UCSD-AML1 (cell line): ENCODE results near the gene FYN.

Source experiments
- DNase-seq: peaks from one replicate; lab custom pipeline; 2025; ENCODE audit not compliant: unreplicated experiment; lab: John Stamatoyannopoulos, UW

FYN gene

GRCh38 chr6:111772381-111772780 lies 100.9 kb downstream of the FYN start:
- no peak for DNase-seq

- DNase-seq, result no peak
These were observed 101.6 kb downstream of the FYN start for GRCh38 chr6:111771629-111772028.

DNA sequence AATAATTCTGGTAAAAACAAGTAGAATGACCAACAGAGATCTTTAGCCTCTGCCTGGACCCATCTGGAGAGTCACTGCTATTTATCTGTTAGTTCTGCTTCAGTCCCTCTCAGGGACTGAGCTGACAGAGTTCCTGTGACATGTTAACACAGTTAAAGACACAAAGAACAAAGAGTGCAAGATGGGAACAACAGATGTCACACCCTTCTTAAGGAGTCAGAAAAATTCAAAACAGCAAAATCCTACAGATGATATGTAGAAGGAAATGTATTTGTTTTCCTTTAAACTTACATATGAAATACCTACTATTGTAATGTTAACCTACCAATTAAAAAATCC lies 102.2 kb downstream of the FYN start:
- no peak for DNase-seq

DNA sequence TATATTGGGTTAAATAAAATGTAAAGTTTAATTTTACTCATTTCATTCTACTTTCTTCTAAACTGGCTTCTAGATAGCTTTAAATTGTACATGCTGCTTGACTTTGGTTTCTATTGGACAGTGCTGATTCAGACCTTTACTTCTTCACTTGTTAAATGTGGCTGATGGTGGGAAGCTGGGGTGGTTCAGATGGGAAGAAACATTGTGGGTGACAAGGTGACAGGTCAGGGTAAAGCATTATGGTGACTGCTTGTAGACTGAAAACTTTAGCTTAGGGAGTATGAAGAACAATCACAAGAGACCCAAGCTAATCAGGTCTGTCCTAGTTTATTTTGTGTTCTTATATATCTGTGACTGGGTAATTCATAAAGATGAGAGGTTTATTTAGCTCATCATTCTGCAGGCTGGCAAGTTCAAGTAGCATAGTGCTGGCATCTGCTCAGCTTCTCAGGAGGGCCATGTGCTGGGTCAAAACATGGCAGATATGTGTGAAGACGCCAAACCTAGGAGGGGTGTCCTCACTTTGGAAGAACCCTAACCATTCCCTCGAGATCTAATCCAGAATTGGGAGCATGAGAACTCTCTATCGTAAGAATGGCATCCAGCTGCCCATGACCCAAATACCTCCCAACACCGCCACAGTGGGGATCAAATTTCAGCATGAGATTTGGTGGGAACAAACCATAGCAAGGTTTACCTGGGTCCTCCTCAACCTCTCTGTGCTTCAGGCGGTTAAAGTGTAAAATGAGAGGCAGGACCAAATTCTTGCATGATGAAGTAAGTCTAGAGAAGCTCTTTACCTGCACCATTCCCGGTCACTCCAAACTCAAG lies 102.8 kb downstream of the FYN start:
- DNase-seq, result no peak

DNA sequence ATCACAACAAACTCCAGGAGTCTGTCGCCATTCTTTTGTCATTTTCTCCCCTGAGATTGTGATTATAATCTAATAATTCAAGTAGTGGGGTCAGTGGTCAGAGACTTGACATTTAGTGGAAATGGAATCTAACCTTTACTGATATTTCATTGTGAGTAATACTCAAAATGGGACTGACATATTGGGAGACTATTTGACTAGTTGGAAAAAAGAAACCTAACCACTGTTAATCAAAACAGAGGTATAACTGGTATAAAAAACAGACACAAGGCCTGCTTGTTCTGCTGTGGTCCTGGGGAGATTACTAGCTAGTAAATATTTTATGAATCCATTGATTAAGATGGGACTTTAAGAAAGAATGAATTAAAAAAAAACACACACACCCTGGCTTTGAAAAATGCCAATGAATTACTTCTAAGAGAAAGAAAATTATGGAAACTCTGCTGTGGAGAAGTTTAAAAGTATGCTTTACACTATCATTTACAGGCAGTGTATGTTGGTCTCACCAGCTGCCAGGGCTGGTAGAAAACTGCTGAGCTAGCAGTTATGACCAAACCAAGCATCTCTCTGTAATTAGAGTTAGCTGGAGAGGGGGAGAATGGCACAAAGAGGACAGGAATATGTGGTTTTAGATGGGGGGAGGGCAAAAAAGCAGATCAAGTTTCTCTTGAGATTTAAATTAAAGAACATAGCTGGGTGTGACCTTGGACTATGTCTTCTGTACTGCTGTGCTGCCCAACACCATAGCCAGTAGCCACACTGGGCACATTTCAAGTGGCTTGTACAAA lies 103.7 kb downstream of the FYN start:
- DNase-seq, result no peak

DNA sequence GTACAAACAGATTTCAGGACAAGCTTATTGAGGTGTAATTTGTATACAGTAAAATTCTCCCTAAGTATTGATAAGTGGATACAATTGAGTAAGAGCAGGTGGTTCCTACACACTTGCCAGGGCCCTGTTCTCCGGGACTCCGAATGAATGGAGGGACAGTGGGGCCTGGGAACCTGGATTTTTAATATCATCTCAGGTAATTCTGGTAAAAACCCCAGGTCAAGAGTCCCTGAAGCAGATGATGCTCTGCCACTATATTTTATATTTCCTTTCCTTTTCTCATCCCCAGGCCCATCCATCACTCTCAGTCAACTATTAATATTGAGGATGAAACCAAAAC lies 104.9 kb downstream of the FYN start:
- DNase-seq, result no peak

GRCh38 chr6:111767752-111768430 lies 105.4 kb downstream of the FYN start:
- DNase-seq, result no peak

DNA sequence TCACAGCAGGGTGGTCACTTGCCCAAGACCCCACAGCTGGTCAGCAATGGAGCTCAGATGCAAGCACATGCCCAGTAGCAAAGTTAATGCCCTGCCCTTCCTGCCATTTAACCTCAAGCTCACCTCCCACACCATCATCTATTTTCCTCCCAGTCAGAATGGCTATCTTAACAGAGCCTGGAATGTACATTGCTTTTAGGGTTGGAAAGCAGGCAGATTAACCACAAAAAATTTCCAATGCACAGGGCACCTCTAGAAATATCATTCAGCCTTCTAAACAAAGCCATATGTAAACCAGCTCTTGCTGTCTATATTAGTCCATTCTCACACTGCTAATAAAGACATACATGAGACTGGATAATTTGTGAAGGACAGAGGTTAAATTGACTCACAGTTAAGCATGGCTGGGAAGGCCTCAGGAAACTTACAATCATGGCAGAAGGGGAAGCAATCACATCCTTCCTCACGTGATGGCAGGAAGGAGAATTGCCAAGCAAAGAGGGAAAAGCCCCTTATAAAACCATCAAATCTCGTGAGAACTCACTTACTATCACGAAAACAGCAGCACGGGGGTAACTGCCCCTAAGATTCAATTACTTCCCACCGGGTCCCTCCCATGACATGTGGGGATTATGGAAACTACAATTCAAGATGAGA lies 106.9 kb downstream of the FYN start:
- DNase-seq, result no peak

- no peak for DNase-seq
These were observed 107.5 kb downstream of the FYN start for GRCh38 chr6:111765763-111766162.

DNA sequence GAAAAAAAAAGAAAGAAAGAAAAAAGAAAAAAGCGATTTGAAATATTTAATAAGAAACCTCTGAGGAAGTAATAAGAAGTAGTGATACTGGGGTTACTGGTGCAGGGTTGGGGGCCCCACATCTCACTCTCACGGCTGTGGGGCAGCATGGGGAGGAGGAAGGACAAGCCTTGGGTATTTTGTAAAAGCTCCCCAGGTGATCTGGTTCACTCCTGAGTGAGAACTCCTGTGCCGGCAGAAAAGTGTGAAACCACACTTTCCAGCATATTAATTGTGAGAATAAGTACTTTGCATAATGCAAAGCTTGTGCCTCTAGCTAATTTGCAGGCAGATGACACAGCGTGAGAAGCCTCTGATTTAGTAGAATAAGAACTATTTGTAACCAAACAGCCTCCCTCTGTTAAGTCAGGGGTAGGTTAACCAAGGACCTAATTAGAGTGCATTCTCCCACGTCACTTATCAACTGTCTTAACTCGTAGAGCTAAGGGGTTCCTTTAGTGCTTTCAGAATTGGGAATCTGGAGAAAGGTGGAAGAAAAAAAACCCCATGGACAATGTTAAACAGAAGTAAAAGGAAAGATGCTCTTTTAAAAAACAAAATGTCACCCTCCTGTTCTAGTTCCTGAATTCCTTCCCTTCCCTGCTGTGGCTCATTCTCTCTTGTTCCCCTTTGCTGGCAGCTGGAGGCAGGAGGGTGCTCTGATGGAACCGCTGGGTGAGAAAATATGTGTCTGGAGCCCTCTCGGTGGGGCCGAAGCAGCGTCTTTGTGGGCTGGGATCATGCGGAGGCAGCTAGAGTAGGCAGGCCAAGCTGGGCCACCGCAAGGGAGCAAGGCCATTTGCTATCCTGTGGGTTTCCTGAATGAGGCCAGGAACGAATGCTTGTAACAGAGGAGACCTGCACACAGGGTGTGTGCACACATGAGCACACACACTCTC lies 108.7 kb downstream of the FYN start:
- DNase-seq, result peak; percentile 34

- no peak for DNase-seq
These were observed 109.9 kb downstream of the FYN start for GRCh38 chr6:111763381-111763780.

DNA sequence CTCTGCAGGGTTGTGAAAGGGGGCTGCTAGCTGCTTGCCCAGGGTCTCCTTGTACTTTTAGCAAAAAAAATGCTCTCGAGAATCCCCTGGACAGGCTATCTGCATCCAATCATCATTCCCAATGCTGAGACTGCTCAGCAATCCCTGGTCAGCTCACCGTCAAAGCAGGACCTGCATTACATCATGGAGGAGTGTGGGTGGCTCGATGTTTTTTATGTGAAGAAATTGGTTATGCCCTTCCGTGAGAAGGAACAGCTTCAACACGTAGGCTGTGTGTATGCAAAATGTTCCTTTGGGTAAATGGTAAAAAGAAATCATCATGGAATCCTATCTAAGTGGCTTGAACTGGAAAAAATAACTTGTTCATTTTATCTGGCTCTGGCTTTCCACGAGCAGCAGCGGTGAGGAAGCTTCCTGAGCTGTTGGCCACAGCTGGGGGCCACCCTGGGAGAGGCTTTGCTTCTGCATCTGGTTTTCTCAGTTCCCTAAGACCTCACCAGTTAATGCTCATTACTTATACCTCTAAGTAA lies 111.4 kb downstream of the FYN start:
- peak; percentile 50 for DNase-seq

GRCh38 chr6:111761212-111761611 lies 112.0 kb downstream of the FYN start:
- DNase-seq, result no peak

DNA sequence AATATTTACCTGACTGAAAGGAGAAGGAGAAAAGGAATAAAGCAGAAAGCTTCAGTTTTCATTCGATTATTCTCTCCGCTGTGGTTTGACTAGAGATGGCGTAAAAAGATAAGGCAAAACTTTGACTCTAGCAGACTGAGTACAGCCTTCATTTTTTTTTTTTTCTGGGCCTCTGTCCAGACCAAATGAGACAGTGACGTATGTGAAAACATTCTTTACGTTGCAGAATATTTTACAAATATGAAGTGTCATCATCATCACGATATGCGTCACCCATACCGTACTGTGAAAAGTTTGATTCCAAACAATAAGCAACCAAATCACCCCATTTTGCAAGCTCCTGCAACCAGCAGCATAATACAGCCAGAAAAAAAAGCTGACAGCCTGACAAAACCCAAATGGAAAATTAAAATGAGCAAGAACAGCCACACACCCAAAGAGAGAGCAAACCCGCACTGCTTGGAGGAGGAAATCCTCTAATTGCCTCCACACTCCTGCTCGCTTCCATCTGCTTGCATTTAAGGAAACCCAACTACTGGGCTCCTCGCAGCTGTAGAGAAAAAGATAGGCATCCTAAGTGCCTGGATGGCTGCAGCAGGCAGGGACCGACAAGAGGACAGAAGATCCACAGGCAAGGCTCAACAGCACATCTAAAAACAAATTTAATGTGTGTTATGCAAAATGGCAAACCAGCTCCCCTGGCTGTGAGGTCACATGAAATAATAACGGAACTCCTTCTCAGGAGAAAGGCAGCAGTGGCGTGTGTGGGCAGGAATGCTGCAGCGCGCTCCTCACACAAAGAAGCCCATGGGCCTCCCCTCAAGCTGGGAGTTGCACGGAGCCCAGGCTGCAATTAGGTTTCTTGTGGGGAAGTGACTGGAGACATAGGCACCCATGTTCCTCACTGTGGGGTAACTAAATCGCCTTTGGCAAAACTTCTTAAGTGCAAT lies 113.1 kb downstream of the FYN start:
- DNase-seq, result no peak

GRCh38 chr6:111759331-111759835 lies 113.9 kb downstream of the FYN start:
- no peak for DNase-seq

GRCh38 chr6:111758608-111759329 lies 114.5 kb downstream of the FYN start:
- DNase-seq, result no peak

GRCh38 chr6:111757342-111757741 lies 115.9 kb downstream of the FYN start:
- no peak for DNase-seq

DNA sequence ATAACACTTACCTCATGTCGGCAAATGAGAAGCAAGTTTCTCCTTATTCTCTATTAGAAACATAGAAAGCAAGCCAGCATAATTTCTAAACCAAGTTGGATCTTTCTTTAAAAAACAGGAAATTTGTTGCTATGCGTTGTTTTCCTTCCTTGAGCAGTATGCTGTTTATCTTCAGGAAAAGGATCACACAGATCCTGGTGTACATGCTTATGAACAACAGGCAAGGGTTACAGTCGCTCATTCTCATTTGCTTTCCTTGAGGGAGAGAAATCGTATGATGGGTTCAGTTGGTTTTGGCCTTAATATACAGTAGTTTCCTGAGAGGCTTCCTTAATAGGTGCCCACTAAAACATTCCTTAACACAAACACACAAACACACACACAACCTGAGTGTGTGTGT lies 118.8 kb downstream of the FYN start:
- no peak for DNase-seq
